Fibroblast of mammary gland (primary cell): ENCODE measurements around the gene PLEKHA5.
"Not testable (repeated sequence)": the region's sequence is repeated elsewhere in the genome, so short reads cannot be mapped to it uniquely, and the experiment has no call there.

Source experiments
- DNase-seq: peaks from one replicate; pipeline ENCODE4 v3.0.0-alpha.2; 2010; ENCODE audit warnings: low read depth
- H3K4me3 ChIP-seq: 2 replicates; pipeline ENCODE4 v1.5.1; 2011; ENCODE audit warnings: low read depth, mild to moderate bottlenecking, low read length, moderate library complexity; ENCODE audit not compliant: control insufficient read depth
- CTCF ChIP-seq: conservative IDR thresholded peaks from 2 replicates; pipeline ENCODE4 v1.5.1; 2011; ENCODE audit warnings: low read depth, low read length, inconsistent platforms; ENCODE audit not compliant: control insufficient read depth, insufficient read depth

The PLEKHA5 gene

GRCh38 chr12:19338405-19338804, 208.9 kb downstream of the PLEKHA5 start:
- TF ChIP-seq CTCF, result no peak
- H3K4me3 ChIP-seq, result no peak overlapping the region
- DNase-seq, result peak; percentile 9

GRCh38 chr12:19350850-19351249, 221.3 kb downstream of the PLEKHA5 start:
- H3K4me3 ChIP-seq, DNase-seq: not testable (repeated sequence)

GRCh38 chr12:19351346-19351745, 221.8 kb downstream of the PLEKHA5 start:
- DNase-seq, result no peak

GRCh38 chr12:19369691-19370148, 240.2 kb downstream of the PLEKHA5 start:
- TF ChIP-seq CTCF, result no peak
- no peak overlapping the region for H3K4me3 ChIP-seq
- peak; percentile 75 for DNase-seq

More at GRCh38 chr12:19351346-19351745, 221.8 kb downstream of the PLEKHA5 start:
- H3K4me3 ChIP-seq, result no peak overlapping the region
- TF ChIP-seq CTCF, result no peak

GRCh38 chr12:19373586-19373985, 244.1 kb downstream of the PLEKHA5 start:
- no peak overlapping the region for H3K4me3 ChIP-seq
- no peak for TF ChIP-seq CTCF
- DNase-seq, result no peak

- no peak for DNase-seq
- H3K4me3 ChIP-seq, result no peak overlapping the region
- no peak for TF ChIP-seq CTCF
These were observed 246.4 kb downstream of the PLEKHA5 start for GRCh38 chr12:19375888-19376287.

- no peak for DNase-seq
- no peak overlapping the region for H3K4me3 ChIP-seq
- TF ChIP-seq CTCF, result no peak
These were observed 247.2 kb downstream of the PLEKHA5 start for GRCh38 chr12:19376691-19377090.
